HEK293 (cell line): ENCODE results near the gene SUPT5H.
A peak's percentile ranks its signal among the peaks of the same experiment; 100 is the strongest.

Experiments
- BCL11B ChIP-seq: fragments of 450-650 bp; formaldehyde crosslinking; IDR thresholded peaks from 2 replicates; pipeline ENCODE4 v1.5.1; 2016; ENCODE audit warnings: low read depth, missing biosample characterization, missing genetic modification characterization
- GFI1B ChIP-seq: fragments of 450-650 bp; formaldehyde crosslinking; IDR thresholded peaks from 2 replicates; pipeline ENCODE4 v1.5.1; 2016; ENCODE audit warnings: missing biosample characterization, missing genetic modification characterization
- GLI2 ChIP-seq: fragments of 450-650 bp; formaldehyde crosslinking; IDR thresholded peaks from 2 replicates; pipeline ENCODE4; 2017; ENCODE audit warnings: missing biosample characterization, missing genetic modification characterization, low read depth, borderline replicate concordance
- GLIS1 ChIP-seq: fragments of 450-650 bp; formaldehyde crosslinking; IDR thresholded peaks from 2 replicates; pipeline ENCODE4 v1.5.1; 2016; ENCODE audit warnings: missing biosample characterization, missing genetic modification characterization
- GLIS2 ChIP-seq: fragments of 450-650 bp; formaldehyde crosslinking; IDR thresholded peaks from 2 replicates; pipeline ENCODE4 v1.5.1; 2016; ENCODE audit warnings: missing biosample characterization, missing genetic modification characterization
- HOXC10 ChIP-seq: sonication (generic); formaldehyde crosslinking; IDR thresholded peaks from 2 replicates; pipeline ENCODE4 v1.8.1; 2023; ENCODE audit warnings: mild to moderate bottlenecking, missing genetic modification reagents
- TRIM28 ChIP-seq: IDR thresholded peaks from 2 replicates; pipeline ENCODE4 v1.6.1; 2011; ENCODE audit warnings: low read length, control low read depth, borderline replicate concordance
- ZBTB48 ChIP-seq: fragments of 450-650 bp; formaldehyde crosslinking; IDR thresholded peaks from 2 replicates; pipeline ENCODE4 v1.5.1; 2016; ENCODE audit warnings: missing biosample characterization, missing genetic modification characterization
- ZBTB7A ChIP-seq: fragments of 450-650 bp; formaldehyde crosslinking; IDR thresholded peaks from 2 replicates; pipeline ENCODE4 v1.5.1; 2016; ENCODE audit warnings: low read depth, missing biosample characterization, missing genetic modification characterization
- ZFP3 ChIP-seq: fragments of 450-650 bp; formaldehyde crosslinking; IDR thresholded peaks from 2 replicates; pipeline ENCODE4 v1.5.1; 2016; ENCODE audit warnings: low read depth, missing biosample characterization, missing genetic modification characterization
- ZFP41 ChIP-seq: fragments of 450-650 bp; formaldehyde crosslinking; IDR thresholded peaks from 2 replicates; pipeline ENCODE4 v1.5.1; 2016; ENCODE audit warnings: missing biosample characterization, missing genetic modification characterization, borderline replicate concordance
- ZNF169 ChIP-seq: fragments of 450-650 bp; formaldehyde crosslinking; IDR thresholded peaks from 2 replicates; pipeline ENCODE4 v1.5.1; 2016; ENCODE audit warnings: missing biosample characterization, missing genetic modification characterization
- ZNF175 ChIP-seq: fragments of 450-650 bp; formaldehyde crosslinking; IDR thresholded peaks from 2 replicates; pipeline ENCODE4 v1.5.1; 2016; ENCODE audit warnings: missing biosample characterization, missing genetic modification characterization
- ZNF223 ChIP-seq: fragments of 450-650 bp; formaldehyde crosslinking; IDR thresholded peaks from 2 replicates; pipeline ENCODE4 v1.5.1; 2016; ENCODE audit warnings: missing biosample characterization, missing genetic modification characterization
- ZNF433 ChIP-seq: fragments of 450-650 bp; formaldehyde crosslinking; IDR thresholded peaks from 2 replicates; pipeline ENCODE4 v1.5.1; 2016; ENCODE audit warnings: missing biosample characterization, missing genetic modification characterization, low read depth
- ZNF510 ChIP-seq: fragments of 450-650 bp; formaldehyde crosslinking; IDR thresholded peaks from 2 replicates; pipeline ENCODE4 v1.5.1; 2018; ENCODE audit warnings: mild to moderate bottlenecking, missing genetic modification characterization, missing biosample characterization; ENCODE audit not compliant: insufficient replicate concordance
- ZNF514 ChIP-seq: fragments of 450-650 bp; formaldehyde crosslinking; IDR thresholded peaks from 2 replicates; pipeline ENCODE4 v1.5.1; 2016; ENCODE audit warnings: missing biosample characterization, missing genetic modification characterization
- ZNF544 ChIP-seq: fragments of 450-650 bp; formaldehyde crosslinking; IDR thresholded peaks from 2 replicates; pipeline ENCODE4 v1.5.0; 2017; ENCODE audit warnings: missing biosample characterization, missing genetic modification characterization
- ZNF560 ChIP-seq: fragments of 450-650 bp; formaldehyde crosslinking; IDR thresholded peaks from 2 replicates; pipeline ENCODE4 v1.5.1; 2017; ENCODE audit warnings: missing biosample characterization, missing genetic modification characterization, borderline replicate concordance
- ZNF561 ChIP-seq: fragments of 450-650 bp; IDR thresholded peaks from 2 replicates; pipeline ENCODE4 v1.5.1; 2018; ENCODE audit warnings: missing biosample characterization, missing genetic modification characterization, borderline replicate concordance
- ZNF571 ChIP-seq: fragments of 450-650 bp; formaldehyde crosslinking; IDR thresholded peaks from 2 replicates; pipeline ENCODE4 v1.5.0; 2017; ENCODE audit warnings: missing biosample characterization, missing genetic modification characterization
- ZSCAN30 ChIP-seq: fragments of 450-650 bp; IDR thresholded peaks from 2 replicates; pipeline ENCODE4 v1.5.1; 2018; ENCODE audit warnings: missing biosample characterization, mild to moderate bottlenecking, missing genetic modification characterization, moderate library complexity
- TF ChIP-seq, protein P1 (sequence below): fragments of 450-650 bp; formaldehyde crosslinking; IDR thresholded peaks from 2 replicates; pipeline ENCODE4 v1.5.1; 2016; ENCODE audit warnings: missing biosample characterization, missing genetic modification characterization
- TF ChIP-seq, protein P2 (sequence below): fragments of 450-650 bp; formaldehyde crosslinking; IDR thresholded peaks from 2 replicates; pipeline ENCODE4; 2016; ENCODE audit warnings: missing biosample characterization, missing genetic modification characterization
- TF ChIP-seq, protein P3 (sequence below): fragments of 450-650 bp; formaldehyde crosslinking; IDR thresholded peaks from 2 replicates; pipeline ENCODE4 v1.5.1; 2016; ENCODE audit warnings: missing biosample characterization, missing genetic modification characterization
- TF ChIP-seq, protein P4 (sequence below): IDR thresholded peaks from 2 replicates; pipeline ENCODE4 v1.6.1; 2011; ENCODE audit warnings: mild to moderate bottlenecking, low read depth, low read length, borderline replicate concordance
- TF ChIP-seq, protein P5 (sequence below): fragments of 450-650 bp; formaldehyde crosslinking; IDR thresholded peaks from 2 replicates; pipeline ENCODE4 v1.5.1; 2016; ENCODE audit warnings: missing biosample characterization, missing genetic modification characterization, borderline replicate concordance
- TF ChIP-seq, protein P6 (sequence below): fragments of 450-650 bp; formaldehyde crosslinking; IDR thresholded peaks from 2 replicates; pipeline ENCODE4 v1.5.1; 2016; ENCODE audit warnings: missing biosample characterization, missing genetic modification characterization
- TF ChIP-seq, protein P7 (sequence below): fragments of 450-650 bp; formaldehyde crosslinking; IDR thresholded peaks from 2 replicates; pipeline ENCODE4 v1.5.1; 2017; ENCODE audit warnings: missing biosample characterization, missing genetic modification characterization

SUPT5H gene

DNA sequence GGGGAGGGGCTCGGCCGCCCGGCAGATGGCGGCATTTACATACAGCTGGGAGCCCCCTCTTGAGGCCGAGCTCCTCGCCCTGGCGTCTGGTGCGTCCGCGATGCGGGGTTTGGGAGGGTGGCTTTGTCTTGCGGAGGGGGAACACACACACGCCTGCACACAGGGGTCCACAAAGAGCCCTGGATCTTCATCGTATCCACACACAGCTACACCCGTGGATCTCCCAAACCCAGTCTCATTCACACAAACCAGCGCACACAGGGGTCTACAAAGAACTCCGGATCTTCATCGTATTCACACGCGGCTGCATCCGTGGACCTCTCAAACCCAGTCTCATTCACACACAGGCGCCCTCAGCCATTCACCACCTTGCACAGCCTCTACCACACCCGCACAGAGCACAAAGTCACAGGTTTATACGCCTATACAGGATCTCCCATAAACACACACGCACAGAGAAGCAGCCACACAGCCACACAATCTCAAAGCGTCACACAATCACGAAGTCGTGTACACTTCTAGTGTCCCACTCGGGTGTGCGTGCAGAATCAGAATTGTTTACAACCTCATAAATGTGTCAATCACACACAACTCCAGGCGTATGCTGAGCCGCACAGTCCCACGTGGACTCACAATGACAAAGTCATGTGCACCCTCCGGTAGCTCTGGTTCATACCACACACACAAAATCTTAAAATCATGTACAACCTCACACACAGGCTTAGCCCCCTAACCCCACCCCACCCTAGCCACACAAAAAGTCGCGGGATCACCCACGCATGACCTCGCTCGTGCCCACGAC lies 52.8 kb downstream of the SUPT5H start (continued):
- TF ChIP-seq ZFP41 (tag by site-specific recombination), result no peak
- TF ChIP-seq GFI1B (tag by site-specific recombination), result peak; percentile 69
- peak; percentile 42; the same call in 1 of the 2 replicates for TF ChIP-seq TRIM28
- TF ChIP-seq, protein P1, sequence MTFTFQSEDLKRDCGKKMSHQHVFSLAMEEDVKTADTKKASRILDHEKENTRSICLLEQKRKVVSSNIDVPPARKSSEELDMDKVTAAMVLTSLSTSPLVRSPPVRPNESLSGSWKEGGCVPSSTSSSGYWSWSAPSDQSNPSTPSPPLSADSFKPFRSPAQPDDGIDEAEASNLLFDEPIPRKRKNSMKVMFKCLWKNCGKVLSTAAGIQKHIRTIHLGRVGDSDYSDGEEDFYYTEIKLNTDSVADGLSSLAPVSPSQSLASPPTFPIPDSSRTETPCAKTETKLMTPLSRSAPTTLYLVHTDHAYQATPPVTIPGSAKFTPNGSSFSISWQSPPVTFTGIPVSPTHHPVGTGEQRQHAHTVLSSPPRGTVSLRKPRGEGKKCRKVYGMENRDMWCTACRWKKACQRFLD (tag by site-specific recombination), result no peak
- TF ChIP-seq, protein P2, sequence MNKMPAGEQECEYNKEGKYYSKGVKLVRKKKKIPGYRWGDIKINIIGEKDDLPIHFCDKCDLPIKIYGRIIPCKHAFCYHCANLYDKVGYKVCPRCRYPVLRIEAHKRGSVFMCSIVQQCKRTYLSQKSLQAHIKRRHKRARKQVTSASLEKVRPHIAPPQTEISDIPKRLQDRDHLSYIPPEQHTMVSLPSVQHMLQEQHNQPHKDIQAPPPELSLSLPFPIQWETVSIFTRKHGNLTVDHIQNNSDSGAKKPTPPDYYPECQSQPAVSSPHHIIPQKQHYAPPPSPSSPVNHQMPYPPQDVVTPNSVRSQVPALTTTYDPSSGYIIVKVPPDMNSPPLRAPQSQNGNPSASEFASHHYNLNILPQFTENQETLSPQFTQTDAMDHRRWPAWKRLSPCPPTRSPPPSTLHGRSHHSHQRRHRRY (tag by site-specific recombination), result peak; percentile 21
- TF ChIP-seq GLI2 (tag by site-specific recombination), result no peak
- no peak for TF ChIP-seq ZNF433 (tag by site-specific recombination)
- no peak for TF ChIP-seq ZNF571
- peak; percentile 63; the same call in 1 of the 2 replicates for TF ChIP-seq ZBTB48 (tag by site-specific recombination)
- TF ChIP-seq, protein P3, sequence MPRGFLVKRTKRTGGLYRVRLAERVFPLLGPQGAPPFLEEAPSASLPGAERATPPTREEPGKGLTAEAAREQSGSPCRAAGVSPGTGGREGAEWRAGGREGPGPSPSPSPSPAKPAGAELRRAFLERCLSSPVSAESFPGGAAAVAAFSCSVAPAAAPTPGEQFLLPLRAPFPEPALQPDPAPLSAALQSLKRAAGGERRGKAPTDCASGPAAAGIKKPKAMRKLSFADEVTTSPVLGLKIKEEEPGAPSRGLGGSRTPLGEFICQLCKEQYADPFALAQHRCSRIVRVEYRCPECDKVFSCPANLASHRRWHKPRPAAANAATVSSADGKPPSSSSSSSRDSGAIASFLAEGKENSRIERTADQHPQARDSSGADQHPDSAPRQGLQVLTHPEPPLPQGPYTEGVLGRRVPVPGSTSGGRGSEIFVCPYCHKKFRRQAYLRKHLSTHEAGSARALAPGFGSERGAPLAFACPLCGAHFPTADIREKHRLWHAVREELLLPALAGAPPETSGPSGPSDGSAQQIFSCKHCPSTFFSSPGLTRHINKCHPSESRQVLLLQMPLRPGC (tag by site-specific recombination), result no peak
- no peak for TF ChIP-seq ZNF510 (tag by site-specific recombination)
- TF ChIP-seq ZNF169 (tag by site-specific recombination), result no peak
- TF ChIP-seq ZNF544 (tag by site-specific recombination), result no peak
- TF ChIP-seq ZBTB7A (tag by site-specific recombination), result peak; percentile 48; the same call in 1 of the 2 replicates
- TF ChIP-seq, protein P4, sequence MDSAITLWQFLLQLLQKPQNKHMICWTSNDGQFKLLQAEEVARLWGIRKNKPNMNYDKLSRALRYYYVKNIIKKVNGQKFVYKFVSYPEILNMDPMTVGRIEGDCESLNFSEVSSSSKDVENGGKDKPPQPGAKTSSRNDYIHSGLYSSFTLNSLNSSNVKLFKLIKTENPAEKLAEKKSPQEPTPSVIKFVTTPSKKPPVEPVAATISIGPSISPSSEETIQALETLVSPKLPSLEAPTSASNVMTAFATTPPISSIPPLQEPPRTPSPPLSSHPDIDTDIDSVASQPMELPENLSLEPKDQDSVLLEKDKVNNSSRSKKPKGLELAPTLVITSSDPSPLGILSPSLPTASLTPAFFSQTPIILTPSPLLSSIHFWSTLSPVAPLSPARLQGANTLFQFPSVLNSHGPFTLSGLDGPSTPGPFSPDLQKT, result no peak
- no peak for TF ChIP-seq ZNF175
- TF ChIP-seq HOXC10 (CRISPR knock-in tag), result no peak
- TF ChIP-seq BCL11B (tag by site-specific recombination), result peak; percentile 47; the same call in 1 of the 2 replicates
- TF ChIP-seq, protein P5, sequence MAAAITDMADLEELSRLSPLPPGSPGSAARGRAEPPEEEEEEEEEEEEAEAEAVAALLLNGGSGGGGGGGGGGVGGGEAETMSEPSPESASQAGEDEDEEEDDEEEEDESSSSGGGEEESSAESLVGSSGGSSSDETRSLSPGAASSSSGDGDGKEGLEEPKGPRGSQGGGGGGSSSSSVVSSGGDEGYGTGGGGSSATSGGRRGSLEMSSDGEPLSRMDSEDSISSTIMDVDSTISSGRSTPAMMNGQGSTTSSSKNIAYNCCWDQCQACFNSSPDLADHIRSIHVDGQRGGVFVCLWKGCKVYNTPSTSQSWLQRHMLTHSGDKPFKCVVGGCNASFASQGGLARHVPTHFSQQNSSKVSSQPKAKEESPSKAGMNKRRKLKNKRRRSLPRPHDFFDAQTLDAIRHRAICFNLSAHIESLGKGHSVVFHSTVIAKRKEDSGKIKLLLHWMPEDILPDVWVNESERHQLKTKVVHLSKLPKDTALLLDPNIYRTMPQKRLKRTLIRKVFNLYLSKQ (tag by site-specific recombination), result no peak
- no peak for TF ChIP-seq ZNF560 (tag by site-specific recombination)
- TF ChIP-seq, protein P6, sequence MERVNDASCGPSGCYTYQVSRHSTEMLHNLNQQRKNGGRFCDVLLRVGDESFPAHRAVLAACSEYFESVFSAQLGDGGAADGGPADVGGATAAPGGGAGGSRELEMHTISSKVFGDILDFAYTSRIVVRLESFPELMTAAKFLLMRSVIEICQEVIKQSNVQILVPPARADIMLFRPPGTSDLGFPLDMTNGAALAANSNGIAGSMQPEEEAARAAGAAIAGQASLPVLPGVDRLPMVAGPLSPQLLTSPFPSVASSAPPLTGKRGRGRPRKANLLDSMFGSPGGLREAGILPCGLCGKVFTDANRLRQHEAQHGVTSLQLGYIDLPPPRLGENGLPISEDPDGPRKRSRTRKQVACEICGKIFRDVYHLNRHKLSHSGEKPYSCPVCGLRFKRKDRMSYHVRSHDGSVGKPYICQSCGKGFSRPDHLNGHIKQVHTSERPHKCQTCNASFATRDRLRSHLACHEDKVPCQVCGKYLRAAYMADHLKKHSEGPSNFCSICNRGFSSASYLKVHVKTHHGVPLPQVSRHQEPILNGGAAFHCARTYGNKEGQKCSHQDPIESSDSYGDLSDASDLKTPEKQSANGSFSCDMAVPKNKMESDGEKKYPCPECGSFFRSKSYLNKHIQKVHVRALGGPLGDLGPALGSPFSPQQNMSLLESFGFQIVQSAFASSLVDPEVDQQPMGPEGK (tag by site-specific recombination), result peak; percentile 94
- TF ChIP-seq GLIS2, result peak; percentile 76
- peak; percentile 43 for TF ChIP-seq GLIS1 (tag by site-specific recombination)
- TF ChIP-seq ZNF223, result no peak
- no peak for TF ChIP-seq ZNF514 (tag by site-specific recombination)
- TF ChIP-seq ZFP3 (tag by site-specific recombination), result 0 out of 2 replicates have a peak, but pooled peaks have one; percentile 7
- peak; percentile 82 for TF ChIP-seq ZSCAN30 (tag by site-specific recombination)
- TF ChIP-seq ZNF561 (tag by site-specific recombination), result peak; percentile 65; the same call in 1 of the 2 replicates
- TF ChIP-seq, protein P7, sequence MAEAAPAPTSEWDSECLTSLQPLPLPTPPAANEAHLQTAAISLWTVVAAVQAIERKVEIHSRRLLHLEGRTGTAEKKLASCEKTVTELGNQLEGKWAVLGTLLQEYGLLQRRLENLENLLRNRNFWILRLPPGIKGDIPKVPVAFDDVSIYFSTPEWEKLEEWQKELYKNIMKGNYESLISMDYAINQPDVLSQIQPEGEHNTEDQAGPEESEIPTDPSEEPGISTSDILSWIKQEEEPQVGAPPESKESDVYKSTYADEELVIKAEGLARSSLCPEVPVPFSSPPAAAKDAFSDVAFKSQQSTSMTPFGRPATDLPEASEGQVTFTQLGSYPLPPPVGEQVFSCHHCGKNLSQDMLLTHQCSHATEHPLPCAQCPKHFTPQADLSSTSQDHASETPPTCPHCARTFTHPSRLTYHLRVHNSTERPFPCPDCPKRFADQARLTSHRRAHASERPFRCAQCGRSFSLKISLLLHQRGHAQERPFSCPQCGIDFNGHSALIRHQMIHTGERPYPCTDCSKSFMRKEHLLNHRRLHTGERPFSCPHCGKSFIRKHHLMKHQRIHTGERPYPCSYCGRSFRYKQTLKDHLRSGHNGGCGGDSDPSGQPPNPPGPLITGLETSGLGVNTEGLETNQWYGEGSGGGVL, result peak; percentile 92
